IMR-90 (cell line): ENCODE results near the gene SBSN. TPM values are rescaled to one million over a fixed set of nuclear protein-coding genes. Genes with fewer than 3 reads are reported as not detected.

Experiments used
- ATAC-seq: fragments of 200-7000 bp; cut with Tn5 transposase; 2 replicates; pipeline ENCODE4 v1.9.1; 2020; ENCODE audit warnings: low read depth, mild to moderate bottlenecking, moderate library complexity
- BruUV-seq: library from RNA; stranded (reverse); fragments of 400-500 nt; replicated peaks from 2 replicates; lab custom pipeline; 2021; lab: Mats Ljungman, UMichigan
- CTCF ChIA-PET: fragments of 300-600 bp; formaldehyde crosslinking; extraction: SDS; loops from one replicate; lab custom pipeline; 2021; ENCODE audit warnings: antibody characterized with exemption; lab: Yijun Ruan, JAX
- POLR2A ChIA-PET: fragments of 300-600 bp; sonication (Branson Sonifier 250); formaldehyde crosslinking; loops from one replicate; lab custom pipeline; 2022; ENCODE audit warnings: antibody characterized with exemption; ENCODE audit not compliant: unreplicated experiment; lab: Charles Lee
- DNase-seq: peaks from one replicate; pipeline ENCODE4 v3.0.0; 2013
- H2AFZ ChIP-seq: replicated peaks from 2 replicates; pipeline ENCODE3; 2013; ENCODE audit warnings: low read length, mild to moderate bottlenecking; ENCODE audit not compliant: poor library complexity
- H2AK5ac ChIP-seq: 2 replicates; pipeline ENCODE4 v1.6.1; 2013; ENCODE audit warnings: low read depth, low read length, inconsistent platforms
- H2AK9ac ChIP-seq: replicated peaks from 2 replicates; pipeline ENCODE3; 2013; ENCODE audit warnings: mild to moderate bottlenecking, low read depth, low read length, moderate library complexity; ENCODE audit not compliant: poor library complexity
- H2BK120ac ChIP-seq: 2 replicates; pipeline ENCODE4 v1.6.1; 2013; ENCODE audit warnings: low read depth, low read length, inconsistent platforms
- H2BK15ac ChIP-seq: 3 replicates; pipeline ENCODE4 v1.6.1; 2013; ENCODE audit warnings: low read depth, low read length, inconsistent platforms
- H2BK20ac ChIP-seq: 2 replicates; pipeline ENCODE4 v1.6.1; 2013; ENCODE audit warnings: low read depth, mild to moderate bottlenecking, inconsistent platforms, low read length, moderate library complexity
- H2BK5ac ChIP-seq: 2 replicates; pipeline ENCODE4 v1.6.1; 2013; ENCODE audit warnings: mild to moderate bottlenecking, low read depth, low read length, inconsistent platforms; ENCODE audit not compliant: poor library complexity, severe bottlenecking
- H3K14ac ChIP-seq: replicated peaks from 2 replicates; pipeline ENCODE4 v1.6.1; 2013; ENCODE audit warnings: low read depth, low read length, inconsistent platforms
- H3K18ac ChIP-seq: 2 replicates; pipeline ENCODE4 v1.6.1; 2013; ENCODE audit warnings: low read depth, low read length, control low read depth
- H3K23ac ChIP-seq: 2 replicates; pipeline ENCODE4 v1.6.1; 2013; ENCODE audit warnings: low read depth, low read length, inconsistent platforms
- H3K27ac ChIP-seq: 2 replicates; pipeline ENCODE4 v1.5.1; 2013; ENCODE audit warnings: mild to moderate bottlenecking, control low read depth, low read length; ENCODE audit not compliant: insufficient read depth
- H3K27me3 ChIP-seq: 2 replicates; pipeline ENCODE4 v1.6.1; 2013; ENCODE audit warnings: low read length; ENCODE audit not compliant: control insufficient read depth, insufficient read depth
- H3K36me3 ChIP-seq: 2 replicates; pipeline ENCODE4 v1.6.1; 2013; ENCODE audit warnings: low read length, mixed read lengths; ENCODE audit not compliant: control insufficient read depth, insufficient read depth
- H3K4ac ChIP-seq: 2 replicates; pipeline ENCODE4 v1.6.1; 2013; ENCODE audit warnings: low read depth, low read length, inconsistent platforms
- H3K4me1 ChIP-seq: 2 replicates; pipeline ENCODE4 v1.6.1; 2013; ENCODE audit warnings: low read length, mixed read lengths; ENCODE audit not compliant: control insufficient read depth, insufficient read depth
- H3K4me2 ChIP-seq: 2 replicates; pipeline ENCODE4 v1.6.1; 2013; ENCODE audit warnings: low read depth, mild to moderate bottlenecking, control low read depth, low read length, moderate library complexity
- H3K4me3 ChIP-seq: 2 replicates; pipeline ENCODE4 v1.5.1; 2013; ENCODE audit warnings: low read depth, mild to moderate bottlenecking, control low read depth, low read length, moderate library complexity; ENCODE audit not compliant: insufficient read depth
- H3K56ac ChIP-seq: 2 replicates; pipeline ENCODE4 v1.6.1; 2013; ENCODE audit warnings: low read length, inconsistent platforms; ENCODE audit not compliant: insufficient read depth; ENCODE audit errors: extremely low read depth
- H3K79me1 ChIP-seq, 2 experiments: 2 replicates each; pipeline ENCODE4 v1.6.1; 2013; ENCODE audit warnings: low read length in 2 of 2, inconsistent platforms in 1 of 2, low read depth in 1 of 2
- H3K9ac ChIP-seq: 2 replicates; pipeline ENCODE4 v1.6.1; 2013; ENCODE audit warnings: low read depth, low read length, control low read depth
- H3K9me1 ChIP-seq: 2 replicates; pipeline ENCODE4 v1.6.1; 2013; ENCODE audit warnings: low read length, inconsistent platforms; ENCODE audit not compliant: insufficient read depth
- H3K9me3 ChIP-seq: 2 replicates; pipeline ENCODE4 v1.6.1; 2013; ENCODE audit warnings: low read length; ENCODE audit not compliant: control insufficient read depth, insufficient read depth
- H4K20me1 ChIP-seq: 2 replicates; pipeline ENCODE4 v1.6.1; 2013; ENCODE audit warnings: low read length, inconsistent platforms; ENCODE audit not compliant: insufficient read depth
- H4K5ac ChIP-seq: 2 replicates; pipeline ENCODE4 v1.6.1; 2013; ENCODE audit warnings: mild to moderate bottlenecking, low read depth, low read length, control low read depth
- H4K8ac ChIP-seq, 2 experiments: 2 replicates each; pipeline ENCODE4 v1.6.1; 2013; ENCODE audit warnings: low read depth in 2 of 2, low read length in 2 of 2, control low read depth in 1 of 2, inconsistent platforms in 1 of 2
- H4K91ac ChIP-seq: 2 replicates; pipeline ENCODE4 v1.6.1; 2013; ENCODE audit warnings: low read depth, low read length, inconsistent platforms; ENCODE audit not compliant: insufficient read depth
- BHLHE40 ChIP-seq: fragments of 150-350 bp; IDR thresholded peaks from 2 replicates; pipeline ENCODE4 v1.6.1; 2016; ENCODE audit warnings: mild to moderate bottlenecking, low read depth, low read length
- CEBPB ChIP-seq: IDR thresholded peaks from 2 replicates; pipeline ENCODE4 v1.6.1; 2012; ENCODE audit warnings: low read depth, low read length, improper control_type of control experiment
- CHD1 ChIP-seq: IDR thresholded peaks from 2 replicates; pipeline ENCODE4 v1.6.1; 2012; ENCODE audit warnings: low read depth, low read length, improper control_type of control experiment
- CTCF ChIP-seq: conservative IDR thresholded peaks from 2 replicates; pipeline ENCODE4 v1.5.1; 2012; ENCODE audit warnings: mild to moderate bottlenecking, low read depth, low read length, improper control_type of control experiment
- ELK1 ChIP-seq: fragments of 150-350 bp; IDR thresholded peaks from 2 replicates; pipeline ENCODE4 v1.6.1; 2016; ENCODE audit warnings: low read depth, mild to moderate bottlenecking, low read length, moderate library complexity, borderline replicate concordance
- FOS ChIP-seq: fragments of 150-350 bp; IDR thresholded peaks from 2 replicates; pipeline ENCODE4 v1.6.1; 2016; ENCODE audit warnings: low read depth, low read length
- MAFK ChIP-seq: IDR thresholded peaks from 2 replicates; pipeline ENCODE4 v1.6.1; 2012; ENCODE audit warnings: low read depth, low read length, improper control_type of control experiment
- MAZ ChIP-seq: IDR thresholded peaks from 2 replicates; pipeline ENCODE4 v1.6.1; 2012; ENCODE audit warnings: low read depth, mild to moderate bottlenecking, low read length, improper control_type of control experiment, moderate library complexity, borderline replicate concordance
- MXI1 ChIP-seq: IDR thresholded peaks from 2 replicates; pipeline ENCODE4 v1.6.1; 2012; ENCODE audit warnings: low read depth, mild to moderate bottlenecking, low read length, moderate library complexity, borderline replicate concordance
- NFE2L2 ChIP-seq: fragments of 150-350 bp; IDR thresholded peaks from 2 replicates; pipeline ENCODE4 v1.6.1; 2016; ENCODE audit warnings: low read depth, mild to moderate bottlenecking, low read length
- POLR2A ChIP-seq: IDR thresholded peaks from 2 replicates; pipeline ENCODE4 v1.6.1; 2012; ENCODE audit warnings: mild to moderate bottlenecking, low read depth, low read length
- RAD21 ChIP-seq: IDR thresholded peaks from 2 replicates; pipeline ENCODE4 v1.6.1; 2012; ENCODE audit warnings: low read length, improper control_type of control experiment
- RCOR1 ChIP-seq: IDR thresholded peaks from 2 replicates; pipeline ENCODE4 v1.6.1; 2012; ENCODE audit warnings: mild to moderate bottlenecking, low read length, improper control_type of control experiment; ENCODE audit not compliant: insufficient replicate concordance
- RFX5 ChIP-seq: IDR thresholded peaks from 2 replicates; pipeline ENCODE4 v1.8.0; 2012; ENCODE audit warnings: low read depth, mild to moderate bottlenecking, low read length, moderate library complexity
- SMC3 ChIP-seq: fragments of 150-350 bp; IDR thresholded peaks from 2 replicates; pipeline ENCODE4 v1.6.1; 2016; ENCODE audit warnings: low read depth, mild to moderate bottlenecking, antibody characterized with exemption, low read length, moderate library complexity
- USF2 ChIP-seq: fragments of 150-350 bp; IDR thresholded peaks from 2 replicates; pipeline ENCODE4 v1.6.1; 2017; ENCODE audit warnings: mild to moderate bottlenecking, antibody characterized with exemption, low read length, low read depth
- WGBS, 2 experiments: methylation state at CpG; one replicate each; pipeline versions ENCODE4 v1.1.5 to v1.1.7; 2013; ENCODE audit warnings: missing lambda C conversion rate in 2 of 2; ENCODE audit not compliant: insufficient read length in 1 of 2; ENCODE audit errors: extremely low coverage in 2 of 2; 5-methylcytosine and 5-hydroxymethylcytosine counted together
- dilution Hi-C: fragments of 300-500 bp; cut with HindIII; formaldehyde crosslinking; loops from one replicate; pipeline ENCODE4 v1.14.3; 2018; ENCODE audit warnings: low sequenced_read_pairs; ENCODE audit not compliant: unreplicated experiment
- in situ Hi-C: fragments of 300-500 bp; cut with MboI; formaldehyde crosslinking; loops from 3 replicates; pipeline ENCODE4 v1.14.3; 2019; ENCODE audit warnings: low sequenced_read_pairs, inconsistent platforms, mixed read lengths
- intact Hi-C: fragments of 100-400 bp; cut with micrococcal nuclease; formaldehyde crosslinking; loops from 2 replicates; pipeline ENCODE4 v1.10.0; 2022
- polyA plus RNA-seq, 3 experiments: library from polyadenylated mRNA; depleted of rRNA; stranded (reverse); fragments of >200 nt; gene quantifications; 2 replicates each; pipeline ENCODE4 v1.2.3, GENCODE V29; 2012; ENCODE audit warnings: low replicate concordance in 1 of 3
- total RNA-seq: library from RNA; depleted of rRNA; stranded (reverse); fragments of >200 nt; gene quantifications from 2 replicates; pipeline ENCODE4 v1.2.3, GENCODE V29; 2012

The SBSN gene
- total and polyA plus RNA-seq, 2 of the 4 experiments (the other 2 are of a cell fraction): 0.72 to 6.4 TPM

- 0 out of 2 replicates have a peak overlapping the region, but pooled peaks have one; percentile 21 for H2AK5ac ChIP-seq
- no peak overlapping the region for H4K91ac ChIP-seq
- H3K4me1 ChIP-seq: peaks cover 7% of the 10 kb centered on the region; the same call in 1 of the 2 replicates
- peak overlapping the region; percentile 92 for H2AK9ac ChIP-seq
- H2AFZ ChIP-seq: peak overlapping the region; percentile 86
- no peaks in the 10 kb centered on the region for H3K9me3 ChIP-seq
- ChIA-PET CTCF (no interaction called here), POLR2A (no interaction called here)
- in situ Hi-C loops (no loop called here), dilution Hi-C loops (no loop called here), intact Hi-C loops (no loop called here)
- H3K4ac ChIP-seq: peak overlapping the region; percentile 45; the same call in 1 of the 2 replicates
- H3K14ac ChIP-seq: 0 out of 2 replicates have a peak overlapping the region, but pooled peaks have one; percentile 14
- ATAC-seq (peak; percentile 72), DNase-seq (peak; percentile 57)
- no CpG with 5 or more reads among the region's 30 CpGs for WGBS, 2 experiments
- peak overlapping the region; percentile 78 for H3K4me2 ChIP-seq
- no peak overlapping the region for H2BK15ac ChIP-seq
- H3K18ac ChIP-seq: no peak overlapping the region
- peak overlapping the region; percentile 51; the same call in 1 of the 2 replicates for H3K23ac ChIP-seq
- no peak overlapping the region for H2BK20ac ChIP-seq
- H2BK5ac ChIP-seq: no peak overlapping the region
- H3K9ac ChIP-seq: no peak overlapping the region
- TF ChIP-seq ELK1: no peak
- no peak for TF ChIP-seq NFE2L2
- TF ChIP-seq BHLHE40: no peak
- TF ChIP-seq POLR2A: no peak
- TF ChIP-seq RFX5: no peak
- no peak for TF ChIP-seq MAZ
- TF ChIP-seq CHD1: no peak
- TF ChIP-seq FOS: no peak
- no peak for TF ChIP-seq CEBPB
- no peak for TF ChIP-seq CTCF
- no peak for TF ChIP-seq SMC3
- TF ChIP-seq MAFK: no peak
- TF ChIP-seq USF2: no peak
- TF ChIP-seq RCOR1: no peak
- TF ChIP-seq MXI1: no peak
- no peak for TF ChIP-seq RAD21
- H3K27ac ChIP-seq: no peak overlapping the region
- peaks cover 8% of the 10 kb centered on the region; the same call in 1 of the 2 replicates for H3K27me3 ChIP-seq
- H2BK120ac ChIP-seq: no peak overlapping the region
- no peak overlapping the region for H3K4me3 ChIP-seq
- H3K79me1 ChIP-seq: no peaks in the 10 kb centered on the region
- BruUV-seq: no TSS peak
- H3K36me3 ChIP-seq: no peaks in the 10 kb centered on the region
- no peaks in the 10 kb centered on the region for H4K20me1 ChIP-seq
- H4K5ac ChIP-seq: no peak overlapping the region
- H3K56ac ChIP-seq: no peak overlapping the region
- peaks cover 5% of the 10 kb centered on the region; the same call in 1 of the 2 replicates for H3K9me1 ChIP-seq
- peak overlapping the region in 1 of 2 experiments; percentile 41; a peak in 1 of 4 replicates for H4K8ac ChIP-seq
Measured at GRCh38 chr19:35533822-35534392, 5.8 kb upstream of the SBSN start.
